ENCODE data around the gene FMN2. TPM values are rescaled to one million over a fixed set of nuclear protein-coding genes. Genes with fewer than 3 reads are reported as not detected.

FMN2 gene
- total and polyA plus RNA-seq, 2 donors (not counting 1 experiment from before 2014, with no cell fraction given) = 8.0 to 13.7 TPM

DNA sequence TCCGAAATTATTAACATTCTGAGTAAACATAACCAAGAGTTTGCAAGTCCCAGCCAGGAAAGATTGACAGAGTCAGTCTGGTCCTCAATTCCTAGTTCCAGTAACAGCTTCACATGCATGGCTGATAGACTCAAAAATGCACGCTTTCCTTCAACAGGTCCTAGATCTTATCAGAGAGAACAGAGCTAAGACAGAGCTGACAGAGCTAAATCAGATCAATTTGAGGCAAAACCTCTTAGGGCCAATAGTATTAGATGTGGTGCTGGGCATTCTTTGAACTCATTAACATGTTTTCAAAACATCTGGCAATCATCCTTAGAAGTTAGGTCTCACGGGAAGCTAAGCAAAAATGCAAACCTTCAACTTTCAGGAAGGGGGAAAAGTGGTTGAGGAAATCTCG lies 406.2 kb downstream of the FMN2 start:
- Histone ChIP-seq H3K27ac (ENCODE audit: insufficient read depth, low read length) (no peak overlapping the region), H3K4me2 (ENCODE audit: extremely low read depth, insufficient read depth, low read length) (no peak overlapping the region), H3K4me3 (replicated peaks in 1 of 4; ENCODE audit: control extremely low read depth in 1 of 4, insufficient read depth in 1 of 4, low read depth in 3 of 4, low read length in 4 of 4) (no peak overlapping the region), H3K9me3 (ENCODE audit: control insufficient read depth, insufficient read depth, low read depth, low read length) (no peaks in the 10 kb centered on the region), H3K4me1 (ENCODE audit: control insufficient read depth, extremely low read depth, insufficient read depth, low read length) (peaks cover 2% of the 10 kb centered on the region), H3K27me3 (ENCODE audit: control insufficient read depth, insufficient read depth, low read length) (no peaks in the 10 kb centered on the region), H3K79me2 (ENCODE audit: control insufficient read depth, insufficient read depth, low read length) (no peaks in the 10 kb centered on the region), H3K9ac (ENCODE audit: insufficient read depth, low read length) (no peak overlapping the region), H2AFZ (ENCODE audit: low read length) (peak overlapping the region; percentile 17), H4K20me1 (ENCODE audit: control insufficient read depth, extremely low read depth, insufficient read depth, low read length) (no peaks in the 10 kb centered on the region), H3K36me3 (ENCODE audit: control insufficient read depth, insufficient read depth, low read length) (no peaks in the 10 kb centered on the region)
- TF ChIP-seq, protein P1, sequence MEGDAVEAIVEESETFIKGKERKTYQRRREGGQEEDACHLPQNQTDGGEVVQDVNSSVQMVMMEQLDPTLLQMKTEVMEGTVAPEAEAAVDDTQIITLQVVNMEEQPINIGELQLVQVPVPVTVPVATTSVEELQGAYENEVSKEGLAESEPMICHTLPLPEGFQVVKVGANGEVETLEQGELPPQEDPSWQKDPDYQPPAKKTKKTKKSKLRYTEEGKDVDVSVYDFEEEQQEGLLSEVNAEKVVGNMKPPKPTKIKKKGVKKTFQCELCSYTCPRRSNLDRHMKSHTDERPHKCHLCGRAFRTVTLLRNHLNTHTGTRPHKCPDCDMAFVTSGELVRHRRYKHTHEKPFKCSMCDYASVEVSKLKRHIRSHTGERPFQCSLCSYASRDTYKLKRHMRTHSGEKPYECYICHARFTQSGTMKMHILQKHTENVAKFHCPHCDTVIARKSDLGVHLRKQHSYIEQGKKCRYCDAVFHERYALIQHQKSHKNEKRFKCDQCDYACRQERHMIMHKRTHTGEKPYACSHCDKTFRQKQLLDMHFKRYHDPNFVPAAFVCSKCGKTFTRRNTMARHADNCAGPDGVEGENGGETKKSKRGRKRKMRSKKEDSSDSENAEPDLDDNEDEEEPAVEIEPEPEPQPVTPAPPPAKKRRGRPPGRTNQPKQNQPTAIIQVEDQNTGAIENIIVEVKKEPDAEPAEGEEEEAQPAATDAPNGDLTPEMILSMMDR (conservative IDR thresholded peaks at IDR 0.05 in 1 of 2, IDR thresholded peaks at IDR 0.05 in 1 of 2; ENCODE audit: low read depth in 1 of 2, low read length in 2 of 2) = no peak
- no peak for TF ChIP-seq EZH2 (IDR thresholded peaks at IDR 0.05; ENCODE audit: low read length, missing control alignments)
- DNase-seq (ENCODE audit: low read depth in 2 of 2) = no peak

DNA sequence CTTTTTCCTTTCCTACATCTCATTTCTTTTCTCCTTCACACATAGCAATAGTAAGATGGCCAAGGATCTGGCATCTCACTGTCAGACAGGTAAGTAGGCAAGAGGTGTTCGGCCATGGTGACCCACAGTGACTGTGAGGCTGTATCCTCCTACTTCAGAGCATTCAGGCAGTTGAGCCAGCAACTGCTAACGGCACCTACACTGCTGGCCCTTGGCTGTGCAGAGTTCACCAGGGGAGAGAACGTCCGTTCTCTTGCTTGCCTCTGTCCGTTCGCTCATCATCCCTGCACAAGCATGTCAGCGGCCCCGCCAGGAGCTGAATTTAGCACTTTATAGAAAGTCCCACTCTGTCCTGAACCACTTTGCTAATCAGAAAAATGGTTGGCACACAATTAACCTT lies 406.7 kb downstream of the FMN2 start:
- Histone ChIP-seq H3K27me3 (ENCODE audit: control insufficient read depth, insufficient read depth, low read length) (no peaks in the 10 kb centered on the region), H3K4me3 (replicated peaks in 1 of 4; ENCODE audit: control extremely low read depth in 1 of 4, insufficient read depth in 1 of 4, low read depth in 3 of 4, low read length in 4 of 4) (no peak overlapping the region), H3K9ac (ENCODE audit: insufficient read depth, low read length) (no peak overlapping the region), H2AFZ (ENCODE audit: low read length) (no peak overlapping the region), H3K4me1 (ENCODE audit: control insufficient read depth, extremely low read depth, insufficient read depth, low read length) (peaks cover 2% of the 10 kb centered on the region), H3K9me3 (ENCODE audit: control insufficient read depth, insufficient read depth, low read depth, low read length) (no peaks in the 10 kb centered on the region), H4K20me1 (ENCODE audit: control insufficient read depth, extremely low read depth, insufficient read depth, low read length) (no peaks in the 10 kb centered on the region), H3K4me2 (ENCODE audit: extremely low read depth, insufficient read depth, low read length) (no peak overlapping the region), H3K27ac (ENCODE audit: insufficient read depth, low read length) (no peak overlapping the region), H3K79me2 (ENCODE audit: control insufficient read depth, insufficient read depth, low read length) (no peaks in the 10 kb centered on the region), H3K36me3 (ENCODE audit: control insufficient read depth, insufficient read depth, low read length) (no peaks in the 10 kb centered on the region)
- no peak for DNase-seq (ENCODE audit: low read depth in 2 of 2)
- TF ChIP-seq EZH2 (IDR thresholded peaks at IDR 0.05; ENCODE audit: low read length, missing control alignments) = no peak
- TF ChIP-seq, protein P1 (conservative IDR thresholded peaks at IDR 0.05 in 1 of 2, IDR thresholded peaks at IDR 0.05 in 1 of 2; ENCODE audit: low read depth in 1 of 2, low read length in 2 of 2) = no peak

DNA sequence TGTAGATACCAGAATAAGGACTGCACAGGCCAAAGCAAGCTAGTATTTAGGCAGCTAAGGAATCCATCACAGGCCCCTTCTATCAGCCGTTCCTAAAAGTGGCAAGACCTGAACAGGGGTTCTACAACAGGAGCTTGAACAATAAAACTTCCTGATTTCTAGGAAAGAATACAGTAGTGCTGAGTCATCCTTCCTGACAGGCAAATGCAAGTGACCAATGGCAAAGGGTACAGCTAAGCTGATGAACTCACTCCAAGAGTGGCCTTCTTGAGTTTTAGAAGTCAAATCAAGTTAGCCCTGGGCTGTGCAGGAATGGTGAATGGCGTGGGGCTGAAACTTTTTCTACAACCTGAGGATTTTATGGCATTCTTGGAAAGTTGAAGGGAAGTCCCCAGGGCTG lies 407.3 kb downstream of the FMN2 start:
- H4K20me1 ChIP-seq (ENCODE audit: control insufficient read depth, extremely low read depth, insufficient read depth, low read length) = no peaks in the 10 kb centered on the region
- H3K9me3 ChIP-seq (ENCODE audit: control insufficient read depth, insufficient read depth, low read depth, low read length) = no peaks in the 10 kb centered on the region
- no peaks in the 10 kb centered on the region for H3K79me2 ChIP-seq (ENCODE audit: control insufficient read depth, insufficient read depth, low read length)
- no peak overlapping the region for H3K4me3 ChIP-seq (replicated peaks in 1 of 4; ENCODE audit: control extremely low read depth in 1 of 4, insufficient read depth in 1 of 4, low read depth in 3 of 4, low read length in 4 of 4)
- TF ChIP-seq, protein P1 (conservative IDR thresholded peaks at IDR 0.05 in 1 of 2, IDR thresholded peaks at IDR 0.05 in 1 of 2; ENCODE audit: low read depth in 1 of 2, low read length in 2 of 2) = no peak
- TF ChIP-seq EZH2 (IDR thresholded peaks at IDR 0.05; ENCODE audit: low read length, missing control alignments) = no peak
- H3K27me3 ChIP-seq (ENCODE audit: control insufficient read depth, insufficient read depth, low read length) = no peaks in the 10 kb centered on the region
- no peak overlapping the region for H3K9ac ChIP-seq (ENCODE audit: insufficient read depth, low read length)
- H3K36me3 ChIP-seq (ENCODE audit: control insufficient read depth, insufficient read depth, low read length) = no peaks in the 10 kb centered on the region
- H3K4me1 ChIP-seq (ENCODE audit: control insufficient read depth, extremely low read depth, insufficient read depth, low read length) = peaks cover 2% of the 10 kb centered on the region
- no peak overlapping the region for H3K4me2 ChIP-seq (ENCODE audit: extremely low read depth, insufficient read depth, low read length)
- H3K27ac ChIP-seq (ENCODE audit: insufficient read depth, low read length) = no peak overlapping the region
- DNase-seq (ENCODE audit: low read depth in 2 of 2) = peak; percentile 40 to 70
- H2AFZ ChIP-seq (ENCODE audit: low read length) = no peak overlapping the region
